ENCODE measurements around the gene PDLIM7. TPM values are rescaled to one million over a fixed set of nuclear protein-coding genes. Genes with fewer than 3 reads are reported as not detected.

The PDLIM7 gene
- total RNA-seq, 2 experiments from 2014 or later = 50.0 to 51.5 TPM

DNA sequence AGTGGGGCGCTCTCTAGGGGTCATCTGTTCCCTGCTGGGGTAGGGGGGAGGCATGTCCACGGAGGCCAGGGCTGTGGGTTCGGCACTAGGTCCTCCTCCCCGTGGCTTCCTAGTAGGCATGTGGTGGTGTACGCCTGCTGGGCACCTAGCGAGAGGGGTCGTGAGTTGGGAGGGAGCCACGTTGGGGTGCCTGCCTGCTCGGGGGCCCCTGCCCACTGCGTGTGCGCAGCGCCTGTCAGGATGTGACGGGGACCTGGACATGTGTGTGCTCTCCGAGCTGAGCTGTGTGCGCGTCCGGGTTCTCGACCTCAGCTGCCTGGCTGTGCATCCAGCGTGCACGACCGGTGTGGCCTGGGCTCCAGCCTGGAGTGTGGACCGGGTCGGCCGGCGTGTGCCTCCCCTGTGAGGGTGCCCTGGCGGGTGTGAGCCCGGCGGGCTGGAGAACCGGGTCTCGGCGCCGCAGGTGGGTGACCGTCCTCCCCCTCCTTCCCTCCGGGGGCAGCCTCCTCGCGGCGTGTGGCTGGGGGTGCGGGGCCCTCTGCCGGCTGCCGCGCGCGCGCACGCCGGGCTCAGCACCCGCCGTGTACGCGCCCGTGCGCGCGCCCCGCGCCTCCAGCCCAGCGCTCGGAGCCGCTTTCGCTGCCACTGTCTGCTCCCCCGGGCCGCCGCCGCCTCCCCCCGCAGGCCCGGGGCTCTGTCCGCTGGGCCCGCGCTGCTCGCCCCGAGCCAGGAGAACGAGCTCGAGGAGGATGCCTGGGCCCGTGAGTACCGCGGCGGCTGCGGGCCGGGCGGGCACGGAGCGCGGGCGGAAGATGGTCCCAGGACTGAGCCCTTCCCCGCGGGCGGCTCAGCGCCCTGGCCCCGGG is 51.0 kb downstream of the PDLIM7 start, which contains the start of gene PRR7:
Gene PRR7 (plus strand): TSS at position 615 of the 866 bp plus-strand sequence. CDS start 8,254 bp downstream, outside the sequence.
- POLR2A ChIA-PET = interaction anchor here (0.7 to 13.1 kb wide), 10 partner anchors 8 to 473 kb away, joined by 3 to 226 read pairs (median 10); partner anchors contain the start of gene GRK6
- CTCF ChIA-PET = interaction anchor here (0.7 to 22.6 kb wide), 10 partner anchors 8 to 137 kb away, joined by 3 to 312 read pairs (median 6); partner anchors contain the start of gene PFN3

DNA sequence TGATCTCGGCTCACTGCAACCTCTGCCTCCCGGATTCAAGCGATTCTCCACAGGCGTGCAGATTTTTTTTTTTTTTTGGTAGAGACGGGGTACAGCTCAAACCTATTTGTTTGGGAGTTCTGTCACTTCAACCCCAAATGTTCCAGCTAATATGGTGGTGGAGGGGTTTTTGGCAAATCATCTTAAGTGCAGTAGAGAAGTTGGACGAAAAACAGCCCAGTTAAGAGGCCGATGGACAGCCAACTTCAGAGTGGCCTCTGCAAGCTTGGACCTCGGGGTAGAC is 51.5 kb downstream of the PDLIM7 start:
- ChIA-PET CTCF (interaction anchor here (0.7 to 22.6 kb wide), 8 partner anchors 9 to 137 kb away, joined by 3 to 312 read pairs (median 18); partner anchors contain the start of gene PFN3), POLR2A (interaction anchor here (0.7 to 13.1 kb wide), 9 partner anchors 9 to 472 kb away, joined by 3 to 226 read pairs (median 5); partner anchors contain the start of gene GRK6)

GRCh38 chr5:177445052-177445916 is 52.1 kb downstream of the PDLIM7 start:
- POLR2A ChIA-PET = interaction anchor here (0.6 to 13.1 kb wide), 10 partner anchors 10 to 472 kb away, joined by 3 to 226 read pairs (median 6); partner anchors contain the start of gene GRK6
- CTCF ChIA-PET = interaction anchor here (0.6 to 22.6 kb wide), 8 partner anchors 9 to 136 kb away, joined by 3 to 312 read pairs (median 18); partner anchors contain the start of gene PFN3

GRCh38 chr5:177444106-177445051 is 53.0 kb downstream of the PDLIM7 start:
- ChIA-PET CTCF (interaction anchor here (0.6 to 22.6 kb wide), 5 partner anchors 10 to 118 kb away, joined by 3 to 312 read pairs (median 33); partner anchors contain the start of gene PFN3), POLR2A (interaction anchor here (0.6 to 13.1 kb wide), 6 partner anchors 11 to 257 kb away, joined by 3 to 226 read pairs (median 11); partner anchors contain the start of gene GRK6)

DNA sequence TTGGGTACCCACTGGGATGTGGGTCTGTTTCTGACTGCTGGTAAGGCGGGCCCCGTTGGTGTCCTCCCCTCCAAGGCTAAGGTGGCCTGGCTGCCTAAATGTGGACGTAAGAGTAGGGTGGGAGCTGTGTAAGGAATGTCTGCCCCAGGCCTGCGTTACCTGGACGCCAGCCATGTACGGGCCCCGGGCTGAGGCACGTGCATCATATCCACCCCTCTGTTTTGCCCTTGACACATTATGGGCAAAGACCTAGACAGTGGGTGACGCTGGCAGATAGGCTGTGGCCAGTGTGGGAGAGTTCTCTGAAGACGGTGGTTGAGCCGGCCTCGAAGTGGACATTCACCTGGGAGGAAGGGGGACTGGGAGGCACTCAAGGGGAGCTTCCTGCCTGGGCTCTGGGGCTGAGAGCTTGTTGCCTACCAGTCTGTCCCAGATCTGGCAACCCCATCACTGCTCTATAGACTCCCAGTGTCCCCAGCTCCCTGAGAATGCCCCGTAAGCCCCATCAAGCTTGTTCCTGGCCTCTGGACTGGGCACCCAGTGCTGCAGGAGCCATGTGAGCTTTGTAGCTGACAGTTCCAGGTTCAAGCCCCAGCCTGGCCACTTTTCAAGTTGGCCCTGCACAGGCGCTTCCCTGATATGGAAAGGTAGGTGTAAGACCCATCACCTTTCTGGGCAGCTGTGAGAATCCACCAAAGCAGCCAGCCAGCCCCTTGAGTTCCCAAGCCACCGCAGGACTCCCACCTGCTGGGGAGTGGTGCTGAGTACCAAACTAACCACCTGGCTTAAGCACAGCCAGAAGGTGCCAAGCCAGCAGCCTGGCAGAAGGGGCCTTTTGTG is 54.0 kb downstream of the PDLIM7 start:
- CTCF ChIA-PET = interaction anchor here (3.9 to 22.6 kb wide), 4 partner anchors 10 to 53 kb away, joined by 31 to 312 read pairs (median 118); partner anchors contain the start of gene PFN3
- POLR2A ChIA-PET = interaction anchor here (0.6 to 13.1 kb wide), 3 partner anchors 12 to 40 kb away, joined by 4 to 226 read pairs (median 4); partner anchors contain the start of gene GRK6

GRCh38 chr5:177442066-177442826 is 55.2 kb downstream of the PDLIM7 start:
- POLR2A ChIA-PET = interaction anchor here (1.7 to 13.1 kb wide), 2 partner anchors 12 to 31 kb away, joined by 4 to 226 read pairs; partner anchors contain the start of gene GRK6
- CTCF ChIA-PET = interaction anchor here (0.6 to 22.6 kb wide), 7 partner anchors 8 to 51 kb away, joined by 3 to 312 read pairs (median 31); partner anchors contain the start of gene PFN3

- CTCF ChIA-PET = interaction anchor here (0.6 to 22.6 kb wide), 6 partner anchors 9 to 51 kb away, joined by 3 to 312 read pairs (median 12); partner anchors contain the start of gene PFN3
- POLR2A ChIA-PET = interaction anchor here (0.9 to 13.1 kb wide), 4 partner anchors 11 to 38 kb away, joined by 3 to 226 read pairs (median 5); partner anchors contain the start of gene GRK6
Measured at GRCh38 chr5:177440990-177441780, 56.2 kb downstream of the PDLIM7 start.

GRCh38 chr5:177440211-177440989 is 57.0 kb downstream of the PDLIM7 start:
- ChIA-PET POLR2A (interaction anchor here (0.9 to 13.1 kb wide), 3 partner anchors 10 to 38 kb away, joined by 3 to 226 read pairs (median 6); partner anchors contain the start of gene GRK6), CTCF (interaction anchor here (1.0 to 19.6 kb wide), 5 partner anchors 9 to 50 kb away, joined by 3 to 312 read pairs (median 10); partner anchors contain the start of gene PFN3)

DNA sequence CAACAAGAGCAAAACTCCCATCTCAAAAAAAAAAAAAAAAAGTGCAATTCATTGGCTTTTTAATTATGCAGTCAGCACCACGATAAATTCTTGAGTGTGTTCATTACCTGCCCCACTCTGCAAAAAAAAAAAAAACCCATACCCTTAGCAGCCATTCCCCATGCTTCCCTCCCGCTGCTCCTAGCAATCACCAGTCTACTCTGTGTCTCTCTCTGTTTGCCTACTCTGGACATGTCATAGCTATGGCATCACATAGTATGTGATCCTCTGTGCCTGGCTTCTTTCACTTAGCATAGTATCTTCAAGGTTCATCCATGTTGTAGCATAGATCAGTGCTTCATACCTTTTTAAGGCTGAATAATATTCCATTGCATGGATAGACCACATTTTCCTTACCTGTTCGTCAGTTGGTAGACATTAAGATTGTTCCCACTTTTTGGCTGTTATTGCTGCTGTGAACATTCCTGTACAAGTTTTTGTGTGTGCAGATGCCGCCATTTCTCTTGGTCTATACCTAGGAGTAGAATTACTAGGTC is 57.8 kb downstream of the PDLIM7 start:
- POLR2A ChIA-PET = interaction anchor here (0.8 to 13.1 kb wide), 3 partner anchors 9 to 37 kb away, joined by 3 to 226 read pairs (median 6); partner anchors contain the start of gene GRK6
- CTCF ChIA-PET = interaction anchor here (1.0 to 19.6 kb wide), 4 partner anchors 9 to 36 kb away, joined by 3 to 312 read pairs (median 12); partner anchors contain the start of gene PFN3

DNA sequence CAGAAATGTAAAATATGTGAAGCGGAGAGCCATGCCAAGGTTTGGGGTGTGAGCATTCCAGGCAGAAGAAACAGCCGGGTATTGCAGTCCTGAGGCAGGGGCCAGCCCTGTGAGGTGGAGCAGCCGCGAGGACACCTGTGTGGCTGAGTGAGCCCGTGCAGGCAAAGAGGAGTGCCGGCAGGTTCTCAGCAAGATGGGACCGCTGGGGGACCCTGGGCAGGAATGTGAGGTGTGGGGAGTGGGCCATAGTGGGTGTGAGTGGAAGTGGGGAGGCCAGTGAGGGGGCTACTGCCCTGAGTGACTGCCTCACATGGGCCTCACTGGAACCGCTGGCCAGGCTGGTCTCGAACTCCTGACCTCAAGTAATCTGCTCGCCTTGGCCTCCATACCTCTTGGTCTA is 58.9 kb downstream of the PDLIM7 start:
- POLR2A ChIA-PET = interaction anchor here (1.0 to 13.1 kb wide), 2 partner anchors 8 kb away, joined by 3 to 226 read pairs; partner anchors contain the start of genes GRK6 and PRR7
- CTCF ChIA-PET = interaction anchor here (19.6 kb wide), 1 partner anchor 35 kb away, joined by 312 read pairs; the partner anchor contains the start of gene PFN3

DNA sequence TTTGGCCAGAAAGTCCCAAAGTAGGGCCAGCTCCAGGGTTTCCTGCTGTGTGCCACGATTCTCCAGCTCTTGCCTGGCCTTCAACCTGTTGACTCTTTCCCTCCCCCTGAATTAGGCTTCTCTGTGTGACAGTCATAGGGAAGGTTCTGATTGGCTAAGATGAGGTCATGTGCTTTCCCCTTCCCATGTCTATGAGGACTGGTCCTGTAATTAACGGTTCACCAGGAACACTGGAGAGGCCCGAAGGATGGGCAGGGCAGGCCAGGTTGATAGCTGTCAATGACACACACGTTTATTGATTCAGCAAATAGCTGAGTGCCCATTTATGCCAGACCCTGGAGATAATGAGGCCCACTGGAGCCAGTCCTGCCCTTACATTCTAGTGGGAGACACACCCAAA is 59.8 kb downstream of the PDLIM7 start:
- CTCF ChIA-PET = interaction anchor here (1.0 to 1.9 kb wide), 5 partner anchors 17 to 48 kb away, joined by 3 to 7 read pairs (median 4); no protein-coding TSS in a partner anchor
- POLR2A ChIA-PET = interaction anchor here (1.0 to 13.1 kb wide), 2 partner anchors 7 to 9 kb away, joined by 3 to 226 read pairs; partner anchors contain the start of genes GRK6 and PRR7

GRCh38 chr5:177435847-177436536 is 61.4 kb downstream of the PDLIM7 start:
- ChIA-PET POLR2A (interaction anchor here (1.0 kb wide), 1 partner anchor 10 kb away, joined by 3 read pairs; the partner anchor contains the start of gene PRR7), CTCF (interaction anchor here (0.6 to 1.9 kb wide), 4 partner anchors 10 to 45 kb away, joined by 4 to 7 read pairs (median 5); no protein-coding TSS in a partner anchor)
